OCI-LY3 (cell line): ENCODE measurements around the gene EPB41L5.

Experiments used
- H2AFZ ChIP-seq: fragments of 200-600, 300-600 bp; shearing (Covaris generic); 2 replicates; pipeline ENCODE4 v1.6.0; 2014; ENCODE audit warnings: antibody characterized with exemption, low read depth, low read length
- H3K27ac ChIP-seq: fragments of 200-600, 300-600 bp; sonication (generic); 2 replicates; pipeline ENCODE4 v1.5.1; 2014; ENCODE audit warnings: mild to moderate bottlenecking, low read length, moderate library complexity, mixed read lengths
- H3K27me3 ChIP-seq: fragments of 200-600, 300-600 bp; sonication (generic); 2 replicates; pipeline ENCODE4 v1.6.1; 2014; ENCODE audit warnings: low read depth, low read length, mixed read lengths
- H3K36me3 ChIP-seq: fragments of 200-600, 300-600 bp; sonication (generic); replicated peaks from 2 replicates; pipeline ENCODE3; 2014; ENCODE audit warnings: low read depth, low read length, mixed read lengths
- H3K4me1 ChIP-seq: fragments of 300-600, 200-600 bp; sonication (generic); 2 replicates; pipeline ENCODE4 v1.6.1; 2014; ENCODE audit warnings: low read length, mixed read lengths
- H3K4me2 ChIP-seq: fragments of 200-600, 300-600 bp; sonication (generic); 2 replicates; pipeline ENCODE4 v1.6.1; 2014; ENCODE audit warnings: low read length, mixed read lengths
- H3K4me3 ChIP-seq: fragments of 300-600, 200-600 bp; sonication (generic); 2 replicates; pipeline ENCODE4 v1.5.1; 2014; ENCODE audit warnings: antibody characterized with exemption, mild to moderate bottlenecking, low read length, moderate library complexity
- H3K79me2 ChIP-seq: fragments of 300-600, 200-600 bp; shearing (Covaris generic); 2 replicates; pipeline ENCODE4 v1.6.1; 2014; ENCODE audit warnings: mild to moderate bottlenecking, low read length, mixed read lengths
- H3K9ac ChIP-seq: fragments of 300-600, 200-600 bp; shearing (Covaris generic); 2 replicates; pipeline ENCODE4 v1.6.0; 2014; ENCODE audit warnings: mild to moderate bottlenecking, low read length, moderate library complexity
- H3K9me3 ChIP-seq: fragments of 200-600, 300-600 bp; shearing (Covaris generic); 2 replicates; pipeline ENCODE4 v1.6.1; 2014; ENCODE audit warnings: low read length, mixed read lengths; ENCODE audit not compliant: insufficient read depth
- H4K20me1 ChIP-seq: fragments of 200-600, 300-600 bp; sonication (generic); 2 replicates; pipeline ENCODE4 v1.6.1; 2016; ENCODE audit warnings: low read length, mixed read lengths; ENCODE audit not compliant: insufficient read depth
- CTCF ChIP-seq: fragments of 200-600, 300-600 bp; sonication (generic); IDR thresholded peaks from 2 replicates; pipeline ENCODE4 v1.5.1; 2014; ENCODE audit warnings: antibody characterized with exemption, low read length, low read depth
- EZH2phosphoT487 ChIP-seq: fragments of 200-600 bp; shearing (Covaris generic); IDR thresholded peaks from 2 replicates; pipeline ENCODE4 v1.6.1; 2018; ENCODE audit warnings: antibody characterized with exemption, mixed run types, low read depth

Gene EPB41L5

DNA sequence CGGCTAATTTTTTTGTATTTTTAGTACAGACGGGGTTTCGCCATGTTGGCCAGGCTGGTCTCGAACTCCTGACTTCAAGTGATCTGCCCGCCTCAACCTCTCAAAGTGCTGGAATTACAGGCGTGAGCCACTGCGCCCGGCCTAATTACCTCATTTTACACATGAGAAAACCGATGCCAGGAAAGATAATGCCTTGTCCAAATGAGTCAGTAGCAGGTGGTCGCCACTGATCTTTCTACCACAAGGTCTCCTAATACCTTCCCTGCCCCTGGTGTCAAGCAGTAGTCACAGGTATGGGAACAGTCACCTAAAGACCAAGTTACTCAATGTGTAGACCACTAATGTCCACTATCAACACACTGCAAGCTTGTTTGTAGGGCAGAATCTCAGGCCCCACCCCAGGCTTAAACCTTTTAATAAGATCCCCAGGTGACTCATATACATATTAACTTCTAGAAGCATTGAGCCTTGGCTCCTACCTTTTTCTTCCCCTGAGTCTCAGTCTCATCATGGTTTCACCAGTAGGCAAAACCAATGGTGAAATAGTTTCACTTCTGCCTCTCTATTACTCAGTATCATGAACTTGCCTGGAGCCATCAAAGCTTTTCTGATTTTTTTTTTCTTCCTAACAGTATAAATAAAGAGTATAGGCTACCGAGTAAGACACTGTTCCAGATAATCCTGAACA is 6.9 kb upstream of the EPB41L5 start:
- Histone ChIP-seq H3K27ac (peak overlapping the region; percentile 99), H4K20me1 (no peaks in the 10 kb centered on the region), H3K4me2 (peak overlapping the region; percentile 95), H3K4me1 (peaks cover 71% of the 10 kb centered on the region), H3K4me3 (peak overlapping the region; percentile 71), H3K9ac (peak overlapping the region; percentile 96), H2AFZ (0 out of 2 replicates have a peak overlapping the region, but pooled peaks have one; percentile 7), H3K27me3 (no peaks in the 10 kb centered on the region), H3K79me2 (no peaks in the 10 kb centered on the region), H3K36me3 (no peaks in the 10 kb centered on the region), H3K9me3 (no peaks in the 10 kb centered on the region)
- TF ChIP-seq EZH2phosphoT487 (no peak), CTCF (no peak)

DNA sequence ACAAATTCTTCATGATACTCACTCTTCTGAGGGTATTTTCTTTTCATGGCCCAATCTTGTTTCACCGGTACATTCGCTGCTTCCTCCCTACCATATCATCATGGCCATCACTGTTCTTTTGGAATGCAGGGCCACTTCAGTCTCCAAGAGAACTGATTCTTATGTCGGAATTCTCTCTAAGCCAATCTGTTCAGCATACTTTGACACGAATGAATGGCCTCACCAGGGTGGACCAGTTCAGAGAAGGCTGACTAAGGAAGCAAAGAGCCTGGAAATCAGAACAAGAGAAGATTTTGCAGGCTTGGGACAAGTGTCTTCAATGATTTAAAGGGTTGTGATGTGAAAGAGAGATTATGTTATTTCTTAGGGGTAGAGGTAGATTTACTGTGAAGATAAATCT is 5.0 kb upstream of the EPB41L5 start:
- Histone ChIP-seq H2AFZ (peak overlapping the region; percentile 62; the same call in 1 of the 2 replicates), H3K4me1 (peaks cover 76% of the 10 kb centered on the region), H3K79me2 (peaks cover 15% of the 10 kb centered on the region), H3K27ac (peak overlapping the region; percentile 99), H3K27me3 (no peaks in the 10 kb centered on the region), H3K36me3 (no peaks in the 10 kb centered on the region), H3K4me2 (peak overlapping the region; percentile 95), H3K9ac (peak overlapping the region; percentile 96), H4K20me1 (no peaks in the 10 kb centered on the region), H3K9me3 (no peaks in the 10 kb centered on the region), H3K4me3 (peak overlapping the region; percentile 71)
- TF ChIP-seq CTCF (no peak), EZH2phosphoT487 (no peak)

DNA sequence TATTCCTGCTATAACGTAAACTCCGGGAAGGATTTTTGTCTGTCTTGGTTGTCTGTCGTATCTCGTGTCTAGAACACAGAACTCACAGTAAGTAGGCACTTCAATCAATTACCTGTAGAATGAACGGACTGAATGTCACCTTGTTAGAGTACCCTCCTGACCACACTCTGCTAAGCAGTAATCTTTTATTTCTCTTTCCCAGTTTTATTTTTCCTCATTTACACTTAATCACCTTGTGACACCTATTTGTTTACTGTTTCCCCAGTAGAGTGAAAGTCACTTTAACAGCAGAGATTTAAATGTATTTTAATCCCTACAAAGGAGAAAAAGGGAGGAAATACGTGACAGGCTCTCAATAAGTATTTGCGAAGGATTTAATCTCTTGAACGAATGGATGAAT is 514 bp upstream of the EPB41L5 start:
- peaks cover 33% of the 10 kb centered on the region for H4K20me1 ChIP-seq
- peak overlapping the region; percentile 99 for H3K9ac ChIP-seq
- H3K4me3 ChIP-seq = peak overlapping the region; percentile 96
- no peaks in the 10 kb centered on the region for H3K9me3 ChIP-seq
- H2AFZ ChIP-seq = 0 out of 2 replicates have a peak overlapping the region, but pooled peaks have one; percentile 54
- H3K36me3 ChIP-seq = peaks cover 14% of the 10 kb centered on the region
- peak overlapping the region; percentile 99 for H3K4me2 ChIP-seq
- H3K79me2 ChIP-seq = peaks cover 60% of the 10 kb centered on the region
- no peaks in the 10 kb centered on the region for H3K27me3 ChIP-seq
- TF ChIP-seq EZH2phosphoT487 = no peak
- no peak for TF ChIP-seq CTCF
- H3K27ac ChIP-seq = peak overlapping the region; percentile 99
- H3K4me1 ChIP-seq = peaks cover 45% of the 10 kb centered on the region

DNA sequence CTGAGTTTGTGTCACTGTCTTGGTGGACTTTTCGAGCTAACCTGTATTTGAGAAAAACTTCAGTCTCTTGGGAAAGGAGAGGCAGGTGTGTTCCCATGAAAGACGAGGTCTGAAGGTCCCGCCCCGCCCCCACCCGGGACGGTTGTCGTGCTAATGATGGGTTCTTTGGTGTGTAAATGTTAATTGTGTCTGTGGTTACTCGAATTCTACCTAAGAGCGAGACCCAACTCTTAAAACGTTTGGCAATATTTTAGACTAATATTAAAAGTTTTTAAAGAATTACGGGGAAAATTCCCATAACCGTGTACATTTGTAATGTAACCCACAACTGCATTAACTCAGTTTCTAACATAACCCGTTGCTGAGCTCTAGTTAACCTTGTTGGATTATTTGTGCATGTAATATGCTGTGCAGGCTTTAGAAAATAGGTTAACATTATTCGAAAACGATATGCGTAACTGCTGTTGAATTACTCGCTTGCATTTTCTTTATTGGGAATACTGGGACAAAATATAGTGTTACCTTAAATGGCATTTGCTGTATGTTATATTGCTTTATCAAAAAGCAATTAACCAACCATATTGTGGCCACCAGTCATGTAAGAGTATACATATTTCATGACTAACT is 833 bp downstream of the EPB41L5 start:
- peaks cover 74% of the 10 kb centered on the region for H3K79me2 ChIP-seq
- peak overlapping the region; percentile 96 for H3K4me3 ChIP-seq
- H3K9me3 ChIP-seq = no peaks in the 10 kb centered on the region
- peak overlapping the region; percentile 99 for H3K27ac ChIP-seq
- peaks cover 32% of the 10 kb centered on the region for H3K4me1 ChIP-seq
- no peaks in the 10 kb centered on the region for H3K27me3 ChIP-seq
- H4K20me1 ChIP-seq = peaks cover 42% of the 10 kb centered on the region
- peak overlapping the region; percentile 96 for H3K9ac ChIP-seq
- peak overlapping the region; percentile 89 for H3K4me2 ChIP-seq
- H3K36me3 ChIP-seq = peaks cover 18% of the 10 kb centered on the region
- TF ChIP-seq CTCF (no peak), EZH2phosphoT487 (no peak)
- no peak overlapping the region for H2AFZ ChIP-seq
